HepG2 (cell line): ENCODE results near the gene LATS2. TPM values are rescaled to one million over a fixed set of nuclear protein-coding genes. Genes with fewer than 3 reads are reported as not detected.

Experiments
- ATAC-seq: fragments of 200-7000 bp; cut with Tn5 transposase; 3 replicates; pipeline ENCODE4 v1.9.1; 2020; ENCODE audit warnings: mild to moderate bottlenecking, moderate library complexity
- BruUV-seq: library from RNA; stranded (reverse); fragments of 400-500 nt; replicated peaks from 2 replicates; lab custom pipeline; 2021; lab: Mats Ljungman, UMichigan
- CTCF ChIA-PET: fragments of 300-600 bp; formaldehyde crosslinking; extraction: SDS; loops from one replicate; lab custom pipeline; 2021; ENCODE audit warnings: low total read pairs, inconsistent platforms, low intra/inter-chr PET ratio; lab: Yijun Ruan, JAX
- POLR2A ChIA-PET: fragments of 350-600 bp; sonication (Branson Sonifier 250); formaldehyde crosslinking; loops from one replicate; lab custom pipeline; 2020; ENCODE audit warnings: antibody characterized with exemption, inconsistent platforms; lab: Yijun Ruan, JAX
- DNase-seq: peaks from one replicate; pipeline ENCODE4 v3.0.0-alpha.2; 2015; ENCODE audit warnings: low spot score
- FAIRE-seq: peaks from 3 replicates; lab custom pipeline; 2011; peaks lifted over from hg19 to GRCh38; lab: Jason Lieb, UNC
- H2AFZ ChIP-seq: one replicate; pipeline ENCODE4 v1.6.1; 2011; ENCODE audit warnings: low read length, inconsistent platforms
- H3K27ac ChIP-seq: fragments of 300-600 bp; 3 replicates; pipeline ENCODE4 v1.8.0; 2011; ENCODE audit warnings: mixed run types, mild to moderate bottlenecking, mixed read lengths, low read length, inconsistent platforms; ENCODE audit not compliant: insufficient read depth; ENCODE audit errors: extremely low read length
- H3K27me3 ChIP-seq, 2 experiments: fragments of 200-600 bp in 1 of 2; 2 replicates in 1 of 2; 3 replicates in 1 of 2; pipeline versions ENCODE4 v1.6.0 to v1.8.0; 2011; ENCODE audit warnings: low read length in 2 of 2, mild to moderate bottlenecking in 2 of 2, moderate library complexity in 2 of 2, inconsistent platforms in 1 of 2; ENCODE audit not compliant: insufficient read depth in 2 of 2, control insufficient read depth in 1 of 2
- H3K36me3 ChIP-seq, 2 experiments: fragments of 200-600 bp in 1 of 2; replicated peaks in 1 of 2; 2 replicates in 1 of 2; 3 replicates in 1 of 2; pipeline versions ENCODE4 v1.5.1 to v1.8.0; 2011; ENCODE audit warnings: low read length in 2 of 2, inconsistent platforms in 1 of 2; ENCODE audit not compliant: insufficient read depth in 2 of 2, control insufficient read depth in 1 of 2
- H3K4me1 ChIP-seq: 2 replicates; pipeline ENCODE4 v1.5.1; 2012; ENCODE audit warnings: low read length, inconsistent platforms; ENCODE audit not compliant: insufficient read depth
- H3K4me2 ChIP-seq: 2 replicates; pipeline ENCODE4 v1.6.0; 2011; ENCODE audit warnings: low read depth, low read length, inconsistent platforms
- H3K4me3 ChIP-seq, 3 experiments: fragments of 200-600 bp in 1 of 3; sonication (generic), shearing (Covaris generic) in 1 of 3; replicated peaks in 1 of 3; 2 replicates each; pipeline ENCODE4 v1.5.1; 2011 to 2016; ENCODE audit warnings: low read length in 3 of 3, inconsistent platforms in 2 of 3, low read depth in 2 of 3, mild to moderate bottlenecking in 2 of 3, control low read depth in 1 of 3, mixed read lengths in 1 of 3; ENCODE audit not compliant: insufficient read depth in 1 of 3
- H3K79me2 ChIP-seq: one replicate; pipeline ENCODE4 v1.6.1; 2011; ENCODE audit warnings: low read length, inconsistent platforms; ENCODE audit not compliant: insufficient read depth
- H3K9ac ChIP-seq: 2 replicates; pipeline ENCODE4 v1.6.0; 2011; ENCODE audit warnings: mild to moderate bottlenecking, low read depth, low read length, inconsistent platforms; ENCODE audit not compliant: insufficient read depth
- H3K9me3 ChIP-seq: 2 replicates; pipeline ENCODE4 v1.5.1; 2012; ENCODE audit warnings: mild to moderate bottlenecking, low read length
- H4K20me1 ChIP-seq: 2 replicates; pipeline ENCODE4 v1.6.0; 2011; ENCODE audit warnings: inconsistent platforms, mild to moderate bottlenecking, low read length, moderate library complexity; ENCODE audit not compliant: insufficient read depth
- ADNP ChIP-seq: sonication (generic); formaldehyde crosslinking; IDR thresholded peaks from 2 replicates; pipeline ENCODE4 v1.4.0; 2020; ENCODE audit warnings: missing genetic modification reagents
- ATF5 ChIP-seq: sonication (generic); formaldehyde crosslinking; IDR thresholded peaks from 2 replicates; pipeline ENCODE4 v1.4.0; 2020; ENCODE audit warnings: mild to moderate bottlenecking, low read depth, missing genetic modification reagents
- HIC2 ChIP-seq: sonication (generic); formaldehyde crosslinking; IDR thresholded peaks from 2 replicates; pipeline ENCODE4 v1.9.0; 2022; ENCODE audit warnings: low read depth, missing genetic modification reagents
- NCOA5 ChIP-seq: sonication (generic); formaldehyde crosslinking; IDR thresholded peaks from 2 replicates; pipeline ENCODE4 v1.4.0; 2020; ENCODE audit warnings: missing genetic modification reagents
- PCBP1 ChIP-seq: fragments of 200-400 bp; formaldehyde crosslinking; IDR thresholded peaks from 2 replicates; pipeline ENCODE4 v1.6.1; 2017; ENCODE audit warnings: mild to moderate bottlenecking, low read depth, low read length, borderline replicate concordance
- POGZ ChIP-seq: sonication (generic); formaldehyde crosslinking; IDR thresholded peaks from 2 replicates; pipeline ENCODE4 v1.4.0; 2020; ENCODE audit warnings: mild to moderate bottlenecking, missing genetic modification reagents
- REPIN1 ChIP-seq: sonication (generic); formaldehyde crosslinking; IDR thresholded peaks from 2 replicates; pipeline ENCODE4 v1.8.0; 2022; ENCODE audit warnings: missing genetic modification reagents, low read depth, mild to moderate bottlenecking, borderline replicate concordance
- TEF ChIP-seq: sonication (generic); formaldehyde crosslinking; IDR thresholded peaks from 2 replicates; pipeline ENCODE4 v1.5.0; 2020; ENCODE audit warnings: missing genetic modification reagents
- TSC22D2 ChIP-seq: sonication (generic); formaldehyde crosslinking; IDR thresholded peaks from 2 replicates; pipeline ENCODE4 v1.5.1; 2020; ENCODE audit warnings: missing genetic modification reagents, mild to moderate bottlenecking, borderline replicate concordance
- ZBTB14 ChIP-seq: sonication (generic); formaldehyde crosslinking; IDR thresholded peaks from 2 replicates; pipeline ENCODE4 v1.4.0; 2020; ENCODE audit warnings: missing genetic modification reagents
- ZMAT3 ChIP-seq: sonication (generic); formaldehyde crosslinking; conservative IDR thresholded peaks from 2 replicates; pipeline ENCODE4 v1.7.0; 2021; ENCODE audit warnings: missing genetic modification reagents
- ZNF382 ChIP-seq: sonication (generic); formaldehyde crosslinking; IDR thresholded peaks from 2 replicates; pipeline ENCODE4 v1.5.0; 2020; ENCODE audit warnings: missing genetic modification reagents, mild to moderate bottlenecking, borderline replicate concordance
- ZNF691 ChIP-seq: sonication (generic); formaldehyde crosslinking; IDR thresholded peaks from 2 replicates; pipeline ENCODE4 v1.4.0; 2020; ENCODE audit warnings: missing genetic modification reagents, low read depth, mild to moderate bottlenecking, borderline replicate concordance
- ZSCAN22 ChIP-seq: sonication (generic); formaldehyde crosslinking; IDR thresholded peaks from 2 replicates; pipeline ENCODE4 v1.4.0; 2020; ENCODE audit warnings: mild to moderate bottlenecking, missing genetic modification reagents
- WGBS: methylation state at CpG from one replicate; pipeline ENCODE4 v1.1.6; 2017; ENCODE audit warnings: low lambda C conversion rate; 5-methylcytosine and 5-hydroxymethylcytosine counted together
- in situ Hi-C: cut with HindIII; loops from 2 replicates; pipeline ENCODE4 v1.10.0; 2017; ENCODE audit warnings: low pct_unique_long_range_greater_than_20kb; ENCODE audit not compliant: extremely low pct_ligation_motif_present
- intact Hi-C: fragments of 100-400 bp; cut with micrococcal nuclease; formaldehyde crosslinking; loops from one replicate; pipeline ENCODE4 v1.10.0; 2022; ENCODE audit not compliant: unreplicated experiment
- polyA plus RNA-seq, 8 experiments: library from polyadenylated mRNA; depleted of rRNA in 3 of 8; stranded (reverse) in 7 of 8; unstranded in 1 of 8; fragments of >200 nt; fragmentation: Illumina TruSeq in 4 of 8; extraction: Trizol in 4 of 8; gene quantifications; 2 replicates each; pipeline versions ENCODE4 v1.2.1 to v1.2.3, GENCODE V29; 2011 to 2016; ENCODE audit warnings: low read depth in 4 of 8, missing spikeins in 1 of 8, mixed read lengths in 1 of 8; ENCODE audit not compliant: insufficient read depth in 1 of 8
- total RNA-seq, 5 experiments: library from RNA; depleted of rRNA; stranded (reverse); fragments of >200 nt; fragmentation: Illumina TruSeq; extraction: Trizol; gene quantifications; 2 replicates each; pipeline ENCODE4 v1.2.3, GENCODE V29; 2016; ENCODE audit warnings: low read depth in 1 of 5

The LATS2 gene
- total and polyA plus RNA-seq, 2 of the 13 experiments (the other 11 are each of a cell fraction or from before 2014, with no cell fraction given), result 7.3 to 8.5 TPM

GRCh38 chr13:21095311-21095710 lies 33.9 kb upstream of the LATS2 start:
- no peak overlapping the region for H3K4me3 ChIP-seq
- in situ Hi-C loops (no loop called here), intact Hi-C loops (no loop called here)
- CTCF ChIA-PET, result no interaction called here
- no peak for ATAC-seq
- no peak for TF ChIP-seq TSC22D2 (CRISPR knock-in tag)
- no peak for TF ChIP-seq PCBP1
- no peak for TF ChIP-seq HIC2 (CRISPR knock-in tag)
- TF ChIP-seq ATF5 (CRISPR knock-in tag), result no peak
- TF ChIP-seq ZSCAN22 (CRISPR knock-in tag), result no peak
- H2AFZ ChIP-seq, result no peak overlapping the region
- DNase-seq, result no peak
- no peak overlapping the region for H3K9ac ChIP-seq
- 50% methylated on average over 1 of the region's 1 CpG for WGBS
- FAIRE-seq, result no peak
- H3K4me1 ChIP-seq, result peaks cover 4% of the 10 kb centered on the region
- no peaks in the 10 kb centered on the region for H3K79me2 ChIP-seq
- H3K9me3 ChIP-seq, result no peaks in the 10 kb centered on the region
- POLR2A ChIA-PET, result no interaction called here
- H4K20me1 ChIP-seq, result no peaks in the 10 kb centered on the region
- BruUV-seq, result no TSS peak
- H3K27me3 ChIP-seq, result no peaks in the 10 kb centered on the region; a peak in 1 of 5 replicates
- no peak overlapping the region for H3K4me2 ChIP-seq
- no peaks in the 10 kb centered on the region for H3K36me3 ChIP-seq
- H3K27ac ChIP-seq, result no peak overlapping the region

GRCh38 chr13:21089830-21090229 lies 28.4 kb upstream of the LATS2 start:
- FAIRE-seq, result no peak
- TF ChIP-seq TEF (CRISPR knock-in tag), result no peak
- no peak for TF ChIP-seq ADNP (CRISPR knock-in tag)
- TF ChIP-seq ZNF691 (CRISPR knock-in tag), result no peak
- no peak for TF ChIP-seq POGZ (CRISPR knock-in tag)
- TF ChIP-seq REPIN1 (CRISPR knock-in tag), result no peak
- no peak for TF ChIP-seq ZBTB14 (CRISPR knock-in tag)
- no peak for TF ChIP-seq ZMAT3 (CRISPR knock-in tag)
- no peak for TF ChIP-seq ZNF382 (CRISPR knock-in tag)
- TF ChIP-seq NCOA5 (CRISPR knock-in tag), result no peak

More at GRCh38 chr13:21089830-21090229, 28.4 kb upstream of the LATS2 start:
- Histone ChIP-seq H3K79me2 (no peaks in the 10 kb centered on the region), H3K27me3 (no peaks in the 10 kb centered on the region), H3K4me1 (no peaks in the 10 kb centered on the region), H3K9ac (no peak overlapping the region), H3K4me3 (no peak overlapping the region), H4K20me1 (no peaks in the 10 kb centered on the region), H3K4me2 (no peak overlapping the region), H3K36me3 (no peaks in the 10 kb centered on the region), H2AFZ (no peak overlapping the region), H3K9me3 (no peaks in the 10 kb centered on the region), H3K27ac (no peak overlapping the region)
- ATAC-seq (no peak), DNase-seq (no peak)
- WGBS, result 64% methylated on average over 3 of the region's 3 CpGs
- no TSS peak for BruUV-seq
- POLR2A ChIA-PET, result no interaction called here
- CTCF ChIA-PET, result no interaction called here
- in situ Hi-C loops, result no loop called here
- intact Hi-C loops, result no loop called here
